AG04449 (cell line): ENCODE measurements around the gene EHHADH.

ENCODE experiments used
- CTCF ChIA-PET: fragments of 350-600 bp; formaldehyde crosslinking; extraction: SDS; loops from one replicate; lab custom pipeline; 2021; ENCODE audit warnings: antibody characterized with exemption; lab: Yijun Ruan, JAX
- POLR2A ChIA-PET: fragments of 400-600, 350-600 bp; formaldehyde crosslinking; extraction: SDS; loops from one replicate; lab custom pipeline; 2020; ENCODE audit warnings: antibody characterized with exemption, inconsistent platforms; lab: Yijun Ruan, JAX
- DNase-seq: peaks from one replicate; pipeline ENCODE4 v3.0.0-alpha.2; 2010; ENCODE audit warnings: low read depth, low spot score
- H3K4me3 ChIP-seq: 2 replicates; pipeline ENCODE4 v1.5.1; 2011; ENCODE audit warnings: low read depth, mild to moderate bottlenecking, control low read depth, low read length
- CTCF ChIP-seq: IDR thresholded peaks from one replicate; pipeline ENCODE4 v1.5.1; 2011; ENCODE audit warnings: mild to moderate bottlenecking, moderate library complexity, low read length, control low read depth, inconsistent platforms; ENCODE audit not compliant: insufficient read depth; ENCODE audit errors: missing control alignments

EHHADH gene

GRCh38 chr3:185207931-185208746, 45.7 kb downstream of the EHHADH start:
- DNase-seq = no peak
- TF ChIP-seq CTCF = no peak
- no peak overlapping the region for H3K4me3 ChIP-seq
- ChIA-PET POLR2A (no interaction called here), CTCF (interaction anchor here (1.0 kb wide), 1 partner anchor 8 kb away, joined by 4 read pairs; no protein-coding TSS in a partner anchor)

- no peak for DNase-seq
- ChIA-PET POLR2A (no interaction called here), CTCF (interaction anchor here (0.9 to 1.0 kb wide), 2 partner anchors 8 to 9 kb away, joined by 4 read pairs; no protein-coding TSS in a partner anchor)
- H3K4me3 ChIP-seq = no peak overlapping the region
- no peak for TF ChIP-seq CTCF
Observed at GRCh38 chr3:185207481-185207880, 46.4 kb downstream of the EHHADH start.

- no peak for TF ChIP-seq CTCF
- CTCF ChIA-PET = no interaction called here
- no peak for DNase-seq
- POLR2A ChIA-PET = no interaction called here
- H3K4me3 ChIP-seq = no peak overlapping the region
Observed at GRCh38 chr3:185205865-185206264, 48.0 kb downstream of the EHHADH start.

- H3K4me3 ChIP-seq = no peak overlapping the region
- POLR2A ChIA-PET = no interaction called here
- CTCF ChIA-PET = interaction anchor here (1.8 kb wide), 1 partner anchor 11 kb away, joined by 15 read pairs; no protein-coding TSS in a partner anchor
- no peak for TF ChIP-seq CTCF
- no peak for DNase-seq
Observed at GRCh38 chr3:185204894-185205293, 49.0 kb downstream of the EHHADH start.

GRCh38 chr3:185200639-185201038, 53.2 kb downstream of the EHHADH start:
- ChIA-PET CTCF (interaction anchor here (1.2 kb wide), 1 partner anchor 24 kb away, joined by 7 read pairs; no protein-coding TSS in a partner anchor), POLR2A (no interaction called here)
- DNase-seq = no peak
- no peak for TF ChIP-seq CTCF
- H3K4me3 ChIP-seq = no peak overlapping the region

GRCh38 chr3:185199671-185200070, 54.2 kb downstream of the EHHADH start:
- POLR2A ChIA-PET = no interaction called here

More at GRCh38 chr3:185199671-185200070, 54.2 kb downstream of the EHHADH start:
- TF ChIP-seq CTCF = no peak
- CTCF ChIA-PET = interaction anchor here (0.7 to 1.2 kb wide), 4 partner anchors 18 to 325 kb away, joined by 3 to 7 read pairs (median 3); no protein-coding TSS in a partner anchor
- no peak overlapping the region for H3K4me3 ChIP-seq
- no peak for DNase-seq
